ENCODE data around the gene IRX2. TPM values are rescaled to one million over a fixed set of nuclear protein-coding genes. Genes with fewer than 3 reads are reported as not detected.
A peak's percentile ranks its signal among the peaks of the same experiment; 100 is the strongest.

IRX2 gene
- total and polyA plus RNA-seq, 2 of the 4 experiments (the other 2 are of a cell fraction) = 0.36 to 0.97 TPM

DNA sequence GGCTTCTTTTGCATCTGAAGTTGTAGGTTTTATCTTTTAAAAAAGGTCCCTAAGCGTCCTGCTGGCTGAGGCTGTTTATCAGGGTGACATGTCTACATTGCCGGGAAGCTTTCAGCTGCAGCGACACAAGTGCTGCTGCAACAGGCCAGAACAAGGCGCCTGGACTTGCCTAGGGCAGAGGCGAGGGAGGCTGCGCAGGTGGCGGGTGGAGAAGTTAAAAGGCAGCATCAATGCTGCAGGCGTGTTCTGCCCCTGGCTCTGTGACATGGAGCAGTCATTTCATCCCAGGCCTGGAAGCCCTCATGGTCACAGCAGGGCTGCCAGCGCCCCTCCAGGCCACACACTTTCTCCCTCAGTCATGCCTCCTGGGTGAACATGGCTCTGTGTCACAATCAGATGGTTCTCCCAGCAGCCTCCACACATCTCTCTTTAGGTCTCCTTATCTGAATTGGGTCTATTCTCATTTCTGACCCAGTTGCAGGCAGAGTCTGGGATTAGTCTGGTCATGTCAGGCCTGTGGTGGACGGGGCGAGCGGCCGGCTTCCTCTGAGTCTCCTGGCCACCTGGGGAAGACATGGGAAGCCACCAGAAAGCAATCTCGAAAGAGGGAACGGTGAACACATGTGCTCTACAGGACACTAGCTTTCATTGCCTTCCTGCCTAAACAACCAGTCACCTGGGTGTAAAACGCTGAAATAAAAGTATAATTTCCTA, 41.3 kb downstream of the IRX2 start:
- no TSS peak for BruUV-seq (replicated peaks)
- Histone ChIP-seq H2BK15ac (ENCODE audit: low read depth, low read length) (no peak overlapping the region), H3K4me3 (ENCODE audit: insufficient read depth, low read depth, low read length) (no peak overlapping the region), H2AK5ac (ENCODE audit: low read depth, low read length) (no peak overlapping the region), H3K27me3 (ENCODE audit: control insufficient read depth, insufficient read depth, low read length) (no peaks in the 10 kb centered on the region), H3K4me1 (ENCODE audit: control insufficient read depth, insufficient read depth, low read length) (no peaks in the 10 kb centered on the region), H2BK20ac (ENCODE audit: low read depth, low read length) (no peak overlapping the region), H3K36me3 (ENCODE audit: control insufficient read depth, insufficient read depth, low read length) (no peaks in the 10 kb centered on the region), H2BK120ac (ENCODE audit: low read depth, low read length) (no peak overlapping the region), H3K23ac (ENCODE audit: low read depth, low read length) (no peak overlapping the region), H4K20me1 (ENCODE audit: insufficient read depth, low read length) (no peaks in the 10 kb centered on the region), H3K9me3 (ENCODE audit: control insufficient read depth, insufficient read depth, low read length) (peaks cover 26% of the 10 kb centered on the region), H3K4ac (ENCODE audit: low read depth, low read length) (no peak overlapping the region), H2BK5ac (ENCODE audit: low read depth, low read length, poor library complexity, severe bottlenecking) (no peak overlapping the region), H4K8ac (ENCODE audit: low read depth in 2 of 2, low read length in 2 of 2) (no peak overlapping the region), H3K9me1 (ENCODE audit: insufficient read depth, low read length) (no peaks in the 10 kb centered on the region), H4K91ac (ENCODE audit: insufficient read depth, low read depth, low read length) (no peak overlapping the region), H3K79me1 (ENCODE audit: low read depth in 1 of 2, low read length in 2 of 2) (no peaks in the 10 kb centered on the region), H3K9ac (ENCODE audit: low read depth, low read length) (no peak overlapping the region), H3K18ac (ENCODE audit: low read depth, low read length) (no peak overlapping the region), H2AK9ac (replicated peaks; ENCODE audit: low read depth, low read length, poor library complexity) (no peak overlapping the region), H2AFZ (replicated peaks; ENCODE audit: low read length, poor library complexity) (peak overlapping the region; percentile 30), H3K56ac (ENCODE audit: extremely low read depth, insufficient read depth, low read length) (no peak overlapping the region), H3K4me2 (ENCODE audit: low read depth, low read length) (no peak overlapping the region), H3K27ac (ENCODE audit: insufficient read depth, low read length) (no peak overlapping the region), H3K14ac (replicated peaks; ENCODE audit: low read depth, low read length) (no peak overlapping the region), H4K5ac (ENCODE audit: low read depth, low read length) (no peak overlapping the region)
- ATAC-seq (ENCODE audit: low read depth) = no peak
- ChIA-PET CTCF (no interaction called here), POLR2A (ENCODE audit: unreplicated experiment) (no interaction called here)
- WGBS, 2 experiments (ENCODE audit: extremely low coverage in 2 of 2, insufficient read length in 1 of 2) = 65% methylated on average over 3 of the region's 16 CpGs; no CpG with 5 or more reads in 1 of the 2 experiments
- TF ChIP-seq MAZ (IDR thresholded peaks at IDR 0.05; ENCODE audit: borderline replicate concordance, low read depth, low read length) (no peak), BHLHE40 (IDR thresholded peaks at IDR 0.05; ENCODE audit: low read depth, low read length) (no peak)
- DNase-seq = no peak
- dilution Hi-C loops (cut with HindIII; ENCODE audit: low sequenced_read_pairs, unreplicated experiment) = no loop called here
- intact Hi-C loops (cut with micrococcal nuclease) = no loop called here
- in situ Hi-C loops (cut with MboI; ENCODE audit: low sequenced_read_pairs) = no loop called here
